Adipocyte (in vitro differentiated cells): ENCODE results near the gene SAPCD2.
A peak's percentile ranks its signal among the peaks of the same experiment; 100 is the strongest.

ENCODE experiments used
- DNase-seq: peaks from one replicate; pipeline ENCODE4 v3.0.0-alpha.2; 2015; ENCODE audit warnings: low read depth
- H3K27me3 ChIP-seq: replicated peaks from 2 replicates; pipeline ENCODE4 v1.7.0; 2013; ENCODE audit warnings: mild to moderate bottlenecking, low read length, moderate library complexity; ENCODE audit not compliant: control insufficient read depth, insufficient read depth
- H3K36me3 ChIP-seq: 2 replicates; pipeline ENCODE4 v1.7.0; 2013; ENCODE audit warnings: low read length, mild to moderate bottlenecking, moderate library complexity; ENCODE audit not compliant: control insufficient read depth, insufficient read depth, severe bottlenecking
- H3K4me1 ChIP-seq: 2 replicates; pipeline ENCODE4 v1.7.0; 2013; ENCODE audit warnings: mild to moderate bottlenecking, low read length, moderate library complexity; ENCODE audit not compliant: control insufficient read depth, insufficient read depth
- H3K4me3 ChIP-seq: 2 replicates; pipeline ENCODE4 v1.7.0; 2013; ENCODE audit warnings: mild to moderate bottlenecking, low read length, moderate library complexity
- H3K9ac ChIP-seq: 2 replicates; pipeline ENCODE4 v1.7.0; 2013; ENCODE audit warnings: mild to moderate bottlenecking, low read length, moderate library complexity
- H3K9me3 ChIP-seq: 2 replicates; pipeline ENCODE4 v1.7.0; 2013; ENCODE audit warnings: mild to moderate bottlenecking, low read length, moderate library complexity; ENCODE audit not compliant: control insufficient read depth

Gene SAPCD2

DNA sequence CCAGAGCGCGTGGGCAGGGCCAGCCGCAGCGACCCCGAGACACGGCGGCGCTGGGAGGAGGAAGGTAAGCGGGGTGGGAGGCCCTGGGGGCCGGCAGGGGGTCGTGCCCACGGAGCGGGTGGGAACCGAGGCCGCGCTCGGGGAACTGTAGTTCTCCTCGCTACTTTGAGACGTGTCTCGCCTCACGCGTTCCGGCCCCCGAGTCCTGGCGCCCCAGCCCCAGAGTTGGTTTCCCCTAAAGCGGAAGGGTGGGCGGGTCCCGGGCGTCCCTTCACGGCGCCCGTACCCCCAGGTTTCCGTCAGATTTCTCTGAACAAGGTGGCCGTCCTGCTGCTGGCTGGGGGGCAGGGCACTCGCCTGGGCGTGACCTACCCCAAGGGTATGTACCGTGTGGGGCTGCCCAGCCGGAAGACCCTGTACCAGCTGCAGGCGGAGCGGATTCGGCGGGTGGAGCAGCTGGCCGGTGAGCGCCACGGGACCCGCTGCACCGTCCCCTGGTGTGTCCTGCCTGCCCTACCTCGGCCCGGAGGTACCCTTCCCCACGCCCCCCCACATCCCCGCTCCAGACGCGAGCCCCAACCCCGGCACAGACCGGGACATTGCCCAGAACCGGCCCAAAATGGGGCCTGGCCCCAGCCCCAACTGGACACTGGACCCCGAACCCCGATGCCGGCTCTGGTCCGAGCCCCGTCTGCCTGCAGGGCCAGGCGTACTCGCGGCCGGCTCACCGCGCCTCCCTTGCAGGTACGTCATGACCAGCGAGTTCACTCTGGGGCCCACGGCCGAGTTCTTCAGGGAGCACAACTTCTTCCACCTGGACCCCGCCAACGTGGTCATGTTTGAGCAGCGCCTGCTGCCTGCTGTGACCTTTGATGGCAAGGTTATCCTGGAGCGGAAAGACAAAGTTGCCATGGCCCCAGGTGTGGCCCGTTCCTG is 7.7 kb upstream of the SAPCD2 start:
- Histone ChIP-seq H3K4me1 (peaks cover 11% of the 10 kb centered on the region), H3K27me3 (no peaks in the 10 kb centered on the region), H3K36me3 (peaks cover 27% of the 10 kb centered on the region), H3K9ac (peak overlapping the region; percentile 84), H3K9me3 (no peaks in the 10 kb centered on the region), H3K4me3 (peak overlapping the region; percentile 81)
- peak; percentile 28 for DNase-seq

DNA sequence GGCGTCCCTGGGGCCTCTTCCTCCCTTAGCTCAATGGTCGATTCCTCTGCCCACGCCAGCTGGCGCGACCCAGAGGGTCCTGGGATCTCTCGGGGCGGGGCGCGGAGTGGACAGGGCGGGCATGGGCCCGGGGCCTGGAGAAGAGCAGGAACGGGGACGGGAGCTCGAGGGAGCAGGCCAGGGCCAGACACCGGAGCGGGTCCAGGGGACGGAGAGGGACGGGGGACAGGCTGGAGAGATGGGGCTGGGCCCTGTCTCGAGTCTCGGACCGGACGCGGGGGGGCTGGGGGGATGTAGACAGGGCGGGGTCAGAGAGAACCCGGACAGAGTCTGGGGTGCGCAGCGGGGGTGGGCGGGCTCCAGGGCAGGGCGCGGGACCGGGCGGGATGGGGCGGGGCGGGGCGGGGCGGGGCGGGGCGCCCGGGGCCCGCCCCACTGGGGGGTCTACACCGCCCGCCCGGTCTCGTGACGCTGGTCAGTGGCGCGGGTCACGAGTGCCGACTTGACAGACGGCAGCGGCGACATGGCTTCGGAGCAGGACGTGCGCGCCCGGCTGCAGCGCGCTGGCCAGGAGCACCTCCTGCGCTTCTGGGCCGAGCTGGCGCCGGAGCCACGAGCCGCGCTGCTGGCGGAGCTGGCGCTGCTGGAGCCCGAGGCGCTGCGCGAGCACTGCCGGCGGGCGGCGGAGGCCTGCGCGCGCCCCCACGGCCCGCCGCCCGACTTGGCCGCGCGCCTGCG is 6.8 kb upstream of the SAPCD2 start, which contains the start of gene UAP1L1:
Gene UAP1L1 (plus strand): TSS at position 508 of the 738 bp plus-strand sequence. CDS start 16 bp downstream, at position 524.
- H3K4me3 ChIP-seq = peak within 1 kb of the TSS; percentile 81
- peaks cover 24% of the 10 kb centered on the region for H3K36me3 ChIP-seq
- peaks cover 6% of the 10 kb centered on the region for H3K4me1 ChIP-seq
- H3K27me3 ChIP-seq = no peaks in the 10 kb centered on the region
- peak within 1 kb of the TSS; percentile 84 for H3K9ac ChIP-seq
- peak; percentile 73 for DNase-seq
- no peaks in the 10 kb centered on the region for H3K9me3 ChIP-seq

DNA sequence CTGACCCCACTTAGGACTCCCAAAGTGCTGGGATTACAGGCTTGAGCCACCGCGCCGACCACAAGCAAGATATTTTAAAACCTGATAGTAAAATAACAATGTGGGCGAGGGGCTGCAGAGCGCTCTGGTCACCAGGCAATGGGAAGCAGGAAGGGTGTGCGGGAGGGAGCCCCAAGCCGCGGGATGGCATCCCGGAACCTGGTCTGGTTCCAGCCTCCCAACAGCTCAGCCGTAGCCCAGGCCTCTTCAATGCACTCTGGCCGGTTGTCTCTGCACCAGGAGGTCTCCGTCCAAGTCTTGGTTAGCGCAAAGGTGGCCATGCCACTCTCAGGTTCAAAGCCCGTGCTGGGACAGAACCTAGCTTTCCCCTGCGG is 6.3 kb upstream of the SAPCD2 start:
- Histone ChIP-seq H3K9ac (peak overlapping the region; percentile 78), H3K4me3 (peak overlapping the region; percentile 27), H3K27me3 (no peaks in the 10 kb centered on the region), H3K9me3 (no peaks in the 10 kb centered on the region), H3K4me1 (peaks cover 6% of the 10 kb centered on the region), H3K36me3 (peaks cover 21% of the 10 kb centered on the region)
- no peak for DNase-seq

DNA sequence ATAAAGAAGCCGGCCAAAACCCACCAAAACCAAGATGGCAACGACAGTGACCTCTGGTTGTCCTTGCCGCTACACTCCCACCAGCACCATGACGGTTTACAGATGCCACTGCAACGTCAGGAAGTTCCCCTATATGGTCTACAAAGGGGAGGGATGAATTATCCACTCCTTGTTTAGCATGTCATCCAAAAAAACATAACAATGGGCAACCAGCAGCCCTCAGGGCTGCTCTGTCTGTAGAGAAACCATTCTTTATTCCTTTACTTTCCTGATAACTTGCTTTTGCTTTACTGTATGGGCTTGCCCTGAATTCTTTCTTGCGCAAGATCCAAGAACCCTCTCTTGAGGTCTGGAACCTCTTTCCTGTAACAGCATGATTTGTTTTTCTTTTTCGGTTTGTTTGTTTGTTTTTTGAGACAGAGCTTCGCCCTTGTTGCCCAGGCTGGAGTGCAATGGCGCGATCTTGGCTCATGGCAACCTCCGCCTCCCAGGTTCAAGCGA is 5.0 kb upstream of the SAPCD2 start:
- Histone ChIP-seq H3K27me3 (no peaks in the 10 kb centered on the region), H3K4me3 (no peak overlapping the region), H3K36me3 (peaks cover 11% of the 10 kb centered on the region), H3K9ac (no peak overlapping the region), H3K9me3 (no peaks in the 10 kb centered on the region), H3K4me1 (peaks cover 6% of the 10 kb centered on the region)
- no peak for DNase-seq

DNA sequence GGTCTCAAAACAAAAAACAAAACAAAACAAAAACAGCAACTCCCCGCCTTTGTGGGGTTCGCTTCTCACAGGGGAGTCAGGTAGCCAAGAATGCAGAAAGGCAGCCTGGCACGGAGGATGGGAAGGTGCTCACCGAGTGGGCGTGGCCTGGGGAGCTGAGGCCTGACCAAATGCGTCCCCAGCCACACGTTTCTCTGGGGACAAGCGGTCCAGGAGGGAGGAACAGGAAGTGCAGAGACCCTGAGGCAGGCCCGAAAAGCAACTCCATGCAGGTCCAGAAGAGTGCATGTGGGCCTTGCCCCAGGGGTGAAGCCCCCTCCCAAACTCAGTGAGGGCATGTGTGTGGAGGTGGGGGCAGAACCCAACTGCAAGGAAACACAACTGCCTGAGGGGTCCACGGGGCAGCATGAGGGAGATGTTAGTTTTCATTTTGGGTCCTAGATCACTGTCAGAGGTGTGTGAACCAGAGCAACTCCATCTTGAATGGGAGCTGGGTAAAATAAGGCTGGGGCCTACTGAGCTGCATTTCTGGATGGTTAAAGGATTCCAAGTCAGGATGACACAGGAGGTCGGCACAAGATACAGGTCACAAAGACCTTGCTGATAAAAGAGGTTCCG is 4.4 kb upstream of the SAPCD2 start:
- H3K36me3 ChIP-seq = peaks cover 6% of the 10 kb centered on the region
- H3K4me3 ChIP-seq = no peak overlapping the region
- H3K27me3 ChIP-seq = no peaks in the 10 kb centered on the region

DNA sequence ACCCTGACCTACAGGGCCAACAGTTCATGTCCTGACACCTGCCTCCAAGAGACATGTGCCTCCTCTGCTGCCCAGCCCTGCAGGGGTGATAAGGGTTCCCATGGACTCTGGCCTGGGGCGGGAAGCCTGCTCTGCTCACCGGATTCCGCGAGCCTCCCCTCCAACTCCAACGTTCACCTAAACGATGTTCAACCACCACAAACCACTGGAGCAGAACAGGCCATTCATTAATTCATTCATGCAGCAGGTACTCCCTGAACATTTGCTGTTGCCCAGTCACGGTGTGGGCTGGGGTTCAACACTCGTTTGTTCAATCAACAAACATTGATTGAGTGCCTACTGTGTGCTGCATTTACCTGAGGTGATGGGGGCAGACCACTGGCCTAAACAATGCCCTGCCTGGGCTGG is 3.6 kb upstream of the SAPCD2 start:
- H3K4me3 ChIP-seq = no peak overlapping the region
- DNase-seq = no peak
- H3K4me1 ChIP-seq = peaks cover 6% of the 10 kb centered on the region
- H3K27me3 ChIP-seq = peaks cover 4% of the 10 kb centered on the region
- H3K9me3 ChIP-seq = no peaks in the 10 kb centered on the region
- no peaks in the 10 kb centered on the region for H3K36me3 ChIP-seq
- H3K9ac ChIP-seq = no peak overlapping the region

More for the DNA sequence above, 4.4 kb upstream of the SAPCD2 start:
- Histone ChIP-seq H3K9ac (no peak overlapping the region), H3K9me3 (no peaks in the 10 kb centered on the region), H3K4me1 (peaks cover 6% of the 10 kb centered on the region)
- DNase-seq = no peak

DNA sequence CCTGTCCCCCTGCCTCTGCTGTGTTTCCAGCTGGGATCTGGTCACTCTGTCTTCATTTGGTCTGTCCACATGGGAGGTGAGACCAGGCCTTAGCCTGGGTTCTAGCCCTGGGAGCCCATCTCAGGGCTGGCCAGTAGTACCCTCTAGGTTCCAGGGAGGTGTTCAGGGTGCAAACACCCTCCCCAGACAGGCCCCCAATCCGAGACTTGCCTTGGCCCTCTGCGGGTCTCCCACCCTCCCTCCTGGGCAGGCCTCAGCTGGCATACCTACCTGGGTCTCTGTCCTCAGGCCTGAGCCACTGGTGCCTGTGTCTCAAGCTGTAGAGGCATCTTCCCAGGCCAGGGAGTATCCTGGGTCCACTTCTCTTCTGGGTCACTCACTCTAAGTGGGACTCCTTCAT is 925 bp upstream of the SAPCD2 start:
- no peak overlapping the region for H3K4me3 ChIP-seq
- no peak overlapping the region for H3K9ac ChIP-seq
- H3K4me1 ChIP-seq = no peaks in the 10 kb centered on the region
- no peak for DNase-seq
- H3K27me3 ChIP-seq = peaks cover 5% of the 10 kb centered on the region
- H3K9me3 ChIP-seq = no peaks in the 10 kb centered on the region
- H3K36me3 ChIP-seq = no peaks in the 10 kb centered on the region

DNA sequence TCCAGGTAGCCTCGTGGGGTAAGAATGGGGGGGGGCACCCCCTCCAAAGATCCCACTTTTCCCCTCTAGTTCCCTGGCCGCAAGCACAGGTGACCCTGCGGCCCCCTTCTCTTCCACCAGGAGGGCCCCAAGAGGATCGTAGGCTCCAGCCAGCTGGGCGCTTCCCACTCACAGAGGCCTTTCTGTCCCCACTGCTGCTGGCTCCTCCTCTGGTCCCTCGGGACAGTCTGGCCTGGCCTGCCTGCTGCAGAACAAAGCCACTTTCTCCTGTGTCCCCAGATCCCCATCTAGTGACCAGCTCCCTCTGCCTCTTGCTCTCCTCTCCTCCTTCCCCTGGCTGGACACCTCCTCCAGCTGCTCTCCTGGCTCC is 534 bp upstream of the SAPCD2 start:
- Histone ChIP-seq H3K36me3 (no peaks in the 10 kb centered on the region), H3K27me3 (peaks cover 5% of the 10 kb centered on the region), H3K4me3 (peak overlapping the region; percentile 61), H3K4me1 (no peaks in the 10 kb centered on the region), H3K9ac (no peak overlapping the region), H3K9me3 (no peaks in the 10 kb centered on the region)
- no peak for DNase-seq

DNA sequence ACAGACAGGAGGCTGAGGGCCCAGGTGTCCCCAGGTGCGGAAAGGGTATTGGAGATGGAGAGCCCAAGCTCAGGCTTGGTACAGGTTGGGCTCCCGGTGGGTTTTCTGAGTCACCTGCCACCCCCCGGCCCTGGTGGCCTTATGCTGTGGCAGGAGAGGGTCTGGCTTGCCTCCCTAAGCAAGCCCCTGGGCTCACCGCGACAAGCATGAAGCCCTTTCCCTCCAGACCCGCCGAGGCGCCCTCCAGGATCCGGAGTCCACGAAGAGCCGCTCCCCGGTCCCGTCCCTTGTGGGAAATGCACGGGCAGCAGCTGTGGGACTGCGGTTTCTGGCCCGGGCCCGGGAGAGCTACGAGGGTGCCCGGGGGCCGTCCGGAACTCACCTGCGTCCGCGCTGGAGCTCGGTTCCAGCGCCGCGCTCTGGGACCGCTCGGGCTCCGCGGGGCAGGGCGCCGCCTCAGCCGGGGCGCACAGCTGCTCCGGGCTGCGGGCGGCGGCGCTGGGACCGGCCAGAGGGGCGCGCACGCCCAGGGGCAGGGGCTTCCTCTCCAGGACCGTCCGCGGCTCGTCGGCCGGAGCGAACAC is 757 bp downstream of the SAPCD2 start:
- Histone ChIP-seq H3K4me3 (no peak overlapping the region), H3K4me1 (no peaks in the 10 kb centered on the region)
- DNase-seq = no peak

DNA sequence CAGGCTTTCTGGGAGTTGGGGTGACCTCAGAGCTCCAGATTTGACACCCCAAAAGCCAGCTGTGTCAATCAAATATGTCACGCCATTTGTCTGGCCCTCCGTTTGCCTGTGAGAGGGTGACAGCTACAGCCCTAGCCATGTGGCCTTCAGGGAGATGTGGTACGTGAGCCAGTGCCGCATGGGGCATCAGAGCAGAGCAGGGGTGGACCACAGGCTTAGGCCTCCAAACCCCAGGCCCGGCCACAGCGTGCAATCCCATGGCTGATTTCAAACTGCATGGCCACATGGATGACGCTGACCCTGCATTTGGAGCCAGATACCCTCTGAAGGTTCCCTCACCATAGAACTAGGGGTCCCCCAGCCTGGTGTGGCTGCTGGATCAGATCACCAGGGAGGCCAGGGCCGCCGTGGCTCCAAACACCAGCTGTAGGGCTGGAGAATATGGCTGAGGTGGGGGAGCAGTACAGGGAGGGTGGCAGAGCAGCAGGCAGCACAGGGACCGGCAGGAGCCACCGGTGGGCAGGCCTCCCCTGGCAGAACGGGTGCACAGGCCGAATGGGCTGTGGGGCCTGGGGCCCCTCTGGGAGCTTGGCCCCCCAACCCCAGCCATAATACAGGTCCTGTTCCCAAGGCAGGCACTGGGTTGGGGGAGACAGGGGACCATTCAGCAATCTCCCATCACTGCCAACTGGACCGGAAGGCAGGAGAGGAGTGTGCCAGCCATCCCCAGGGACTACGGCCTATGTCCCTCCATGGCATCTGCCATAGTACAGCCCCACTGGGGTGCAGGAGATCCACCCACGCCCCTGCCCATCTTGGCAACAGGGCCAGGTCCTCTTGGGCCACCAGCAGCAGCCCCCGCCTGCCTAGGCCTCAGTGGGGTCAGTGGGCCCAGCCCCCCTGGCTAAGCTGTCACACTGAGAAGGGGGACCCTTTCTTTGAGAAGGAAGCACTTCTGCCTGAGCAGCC is 1.5 kb downstream of the SAPCD2 start:
- Histone ChIP-seq H3K4me3 (no peak overlapping the region), H3K9ac (no peak overlapping the region)

More for the DNA sequence above, 757 bp downstream of the SAPCD2 start:
- Histone ChIP-seq H3K9ac (no peak overlapping the region), H3K9me3 (no peaks in the 10 kb centered on the region), H3K27me3 (peaks cover 5% of the 10 kb centered on the region), H3K36me3 (no peaks in the 10 kb centered on the region)

More for the DNA sequence above, 1.5 kb downstream of the SAPCD2 start:
- no peak for DNase-seq
- Histone ChIP-seq H3K36me3 (no peaks in the 10 kb centered on the region), H3K27me3 (peaks cover 5% of the 10 kb centered on the region), H3K9me3 (no peaks in the 10 kb centered on the region), H3K4me1 (no peaks in the 10 kb centered on the region)
